Measurements from ENCODE around the gene XPO6.

DNA sequence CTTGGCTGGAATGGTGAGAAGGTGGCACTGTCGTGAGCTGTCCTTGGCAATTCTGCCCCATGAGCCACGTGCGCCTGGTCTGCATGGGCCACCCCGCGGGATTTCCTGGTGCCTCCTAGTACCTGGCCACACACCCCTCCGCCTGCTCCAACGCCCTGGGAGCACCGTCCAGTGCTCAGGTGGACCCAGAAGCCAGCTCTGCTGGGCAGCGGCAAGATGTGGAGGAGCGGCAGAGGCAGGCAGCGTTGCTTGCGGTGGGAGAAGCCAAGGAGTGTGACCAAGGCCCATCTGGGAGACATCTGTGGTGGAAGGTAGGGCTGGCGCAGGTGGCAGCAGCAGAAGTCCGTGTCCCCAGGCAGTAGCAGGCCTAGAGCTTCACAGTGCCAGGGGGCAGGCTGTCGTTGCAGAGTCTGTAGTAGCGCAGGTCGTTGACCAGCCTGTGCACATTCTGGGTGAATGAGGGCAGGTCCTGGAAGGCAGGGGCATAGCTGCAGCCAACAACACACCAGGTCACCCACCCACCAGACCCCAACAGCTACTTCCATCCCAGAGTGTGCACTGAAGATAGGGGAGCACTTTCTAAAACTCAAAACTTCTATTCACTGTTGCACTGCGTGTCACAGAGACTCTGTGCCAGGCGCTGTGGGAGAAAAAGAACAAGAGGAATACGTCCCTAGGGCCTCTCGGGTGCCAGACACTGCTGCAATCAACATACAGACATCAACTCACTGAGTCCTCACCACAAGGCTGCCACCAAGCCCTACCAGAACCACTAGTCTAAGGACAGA, 113.4 kb downstream of the XPO6 start:
- no peak for TF ChIP-seq POLR2A (IDR thresholded peaks at IDR 0.05; ENCODE audit: low read depth, low read length)
- TF ChIP-seq SPI1 (IDR thresholded peaks at IDR 0.05; ENCODE audit: low read depth, low read length): no peak
- TF ChIP-seq TAF1 (IDR thresholded peaks at IDR 0.05; ENCODE audit: low read depth, low read length): no peak
- no peak for TF ChIP-seq POLR2AphosphoS5 (IDR thresholded peaks at IDR 0.05; ENCODE audit: low read depth, low read length)
- no peak for TF ChIP-seq POU2F2 (IDR thresholded peaks at IDR 0.05; ENCODE audit: low read depth, low read length)
